ENCODE measurements around the gene PATJ. TPM values are rescaled to one million over a fixed set of nuclear protein-coding genes. Genes with fewer than 3 reads are reported as not detected.

The PATJ gene
- total and polyA plus RNA-seq, 2 of the 13 experiments (the other 11 are each of a cell fraction or from before 2014, with no cell fraction given): 6.2 to 16.8 TPM

DNA sequence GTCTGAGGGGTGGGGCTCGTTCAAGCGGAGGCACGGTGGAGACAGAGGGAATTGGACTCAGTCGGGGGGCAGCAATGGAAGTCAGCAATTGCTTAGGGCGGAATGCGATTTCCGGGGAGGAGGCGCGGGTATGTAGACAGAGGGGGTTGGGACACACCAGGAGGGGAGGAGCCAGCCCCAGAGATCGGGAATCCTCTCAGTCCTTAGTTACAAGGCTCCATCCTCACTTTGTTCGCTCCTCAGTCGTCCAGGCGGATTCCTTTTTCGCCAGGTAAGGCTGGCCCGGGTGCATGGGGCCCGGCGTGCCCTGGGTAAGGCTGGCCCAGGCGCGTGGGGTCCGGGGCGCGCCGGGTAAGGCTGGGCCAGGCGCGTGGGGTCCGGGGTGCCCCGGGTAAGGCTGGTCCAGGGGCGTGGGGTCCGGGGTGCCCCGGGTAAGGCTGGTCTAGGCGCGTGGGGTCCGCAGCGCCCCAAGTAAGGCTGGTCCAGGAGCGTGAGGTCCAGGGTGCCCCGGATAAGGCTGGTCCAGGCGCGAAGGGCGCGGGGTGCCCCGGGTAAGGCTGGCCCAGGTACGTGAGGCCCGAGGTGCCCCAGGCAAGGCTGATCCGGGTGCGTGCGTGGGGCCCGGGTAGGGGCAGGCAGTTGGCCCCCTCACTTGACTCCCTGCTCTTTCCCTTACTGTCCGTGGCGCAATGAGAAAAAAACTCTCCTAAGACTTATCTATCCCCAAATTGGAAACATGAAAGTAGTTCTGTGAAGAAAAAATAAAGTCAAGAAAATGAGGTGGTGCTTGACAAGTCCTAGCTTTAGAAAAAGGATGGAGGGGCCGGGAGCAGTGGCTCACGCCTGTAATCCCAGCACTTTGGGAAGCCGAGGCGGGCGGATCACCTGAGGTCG is 452.6 kb downstream of the PATJ start, which contains the start of gene L1TD1:
Gene L1TD1, plus strand, starts transcription at position 199 of the 894 bp plus-strand sequence. CDS start 11,780 bp downstream, outside the sequence.
- no peaks in the 10 kb centered on the region for H3K79me2 ChIP-seq (ENCODE audit: insufficient read depth, low read length)
- H3K4me1 ChIP-seq (ENCODE audit: insufficient read depth, low read length): peaks cover 31% of the 10 kb centered on the region
- no peak within 1 kb of the TSS for H3K9ac ChIP-seq (ENCODE audit: insufficient read depth, low read depth, low read length)
- ATAC-seq: no peak
- H4K20me1 ChIP-seq (ENCODE audit: insufficient read depth, low read length): no peaks in the 10 kb centered on the region
- in situ Hi-C loops (cut with HindIII; ENCODE audit: extremely low pct_ligation_motif_present, low pct_unique_long_range_greater_than_20kb): no loop called here
- no peak within 1 kb of the TSS for H3K4me3 ChIP-seq (replicated peaks in 1 of 3; ENCODE audit: insufficient read depth in 1 of 3, low read depth in 2 of 3, low read length in 3 of 3)
- H3K36me3 ChIP-seq (replicated peaks in 1 of 2; ENCODE audit: control insufficient read depth in 1 of 2, insufficient read depth in 2 of 2, low read length in 2 of 2): no peaks in the 10 kb centered on the region
- no peak within 1 kb of the TSS for H3K4me2 ChIP-seq (ENCODE audit: low read depth, low read length)
- CTCF ChIA-PET (ENCODE audit: low intra/inter-chr PET ratio, low total read pairs): no interaction called here
- no peak within 1 kb of the TSS for H3K27ac ChIP-seq (ENCODE audit: extremely low read length, insufficient read depth, low read length)
- WGBS (ENCODE audit: low lambda C conversion rate): 87% methylated on average over 55 of the region's 55 CpGs
- FAIRE-seq: no peak
- BruUV-seq (replicated peaks): no TSS peak
- TF ChIP-seq THAP11 (CRISPR knock-in tag; IDR thresholded peaks at IDR 0.05): no peak
- TF ChIP-seq CHD4 (IDR thresholded peaks at IDR 0.05; ENCODE audit: borderline replicate concordance, low read length): no peak
- no peak for TF ChIP-seq TEAD3 (CRISPR knock-in tag; optimal IDR thresholded peaks at IDR 0.05; ENCODE audit: borderline replicate concordance)
- TF ChIP-seq GPN1 (CRISPR knock-in tag; IDR thresholded peaks at IDR 0.05; ENCODE audit: borderline replicate concordance): no peak
- no peak for TF ChIP-seq ZFAT (CRISPR knock-in tag; conservative IDR thresholded peaks at IDR 0.05)
- TF ChIP-seq ZNF335 (CRISPR knock-in tag; IDR thresholded peaks at IDR 0.05): no peak
- TF ChIP-seq ONECUT2 (CRISPR knock-in tag; IDR thresholded peaks at IDR 0.05): no peak
- intact Hi-C loops (cut with micrococcal nuclease; ENCODE audit: unreplicated experiment): no loop called here
- H2AFZ ChIP-seq (ENCODE audit: low read length): no peak within 1 kb of the TSS
- H3K27me3 ChIP-seq (ENCODE audit: control insufficient read depth in 1 of 2, insufficient read depth in 2 of 2, low read length in 2 of 2): no peaks in the 10 kb centered on the region
- POLR2A ChIA-PET: no interaction called here
- H3K9me3 ChIP-seq (ENCODE audit: low read length): no peaks in the 10 kb centered on the region
- no peak for DNase-seq (ENCODE audit: low spot score)

GRCh38 chr1:62196086-62196690 is 453.9 kb downstream of the PATJ start:
- no peak overlapping the region for H3K4me3 ChIP-seq (replicated peaks in 1 of 3; ENCODE audit: insufficient read depth in 1 of 3, low read depth in 2 of 3, low read length in 3 of 3)
- in situ Hi-C loops (cut with HindIII; ENCODE audit: extremely low pct_ligation_motif_present, low pct_unique_long_range_greater_than_20kb) (no loop called here), intact Hi-C loops (cut with micrococcal nuclease; ENCODE audit: unreplicated experiment) (no loop called here)
- ATAC-seq (no peak), DNase-seq (ENCODE audit: low spot score) (no peak), FAIRE-seq (no peak)
- H3K9me3 ChIP-seq (ENCODE audit: low read length): no peaks in the 10 kb centered on the region
- H3K27ac ChIP-seq (ENCODE audit: extremely low read length, insufficient read depth, low read length): no peak overlapping the region
- no peak overlapping the region for H2AFZ ChIP-seq (ENCODE audit: low read length)
- CTCF ChIA-PET (ENCODE audit: low intra/inter-chr PET ratio, low total read pairs): no interaction called here
- H3K36me3 ChIP-seq (replicated peaks in 1 of 2; ENCODE audit: control insufficient read depth in 1 of 2, insufficient read depth in 2 of 2, low read length in 2 of 2): no peaks in the 10 kb centered on the region
- no peak overlapping the region for H3K4me2 ChIP-seq (ENCODE audit: low read depth, low read length)
- POLR2A ChIA-PET: no interaction called here
- H4K20me1 ChIP-seq (ENCODE audit: insufficient read depth, low read length): no peaks in the 10 kb centered on the region
- BruUV-seq (replicated peaks): no TSS peak
- no peaks in the 10 kb centered on the region for H3K79me2 ChIP-seq (ENCODE audit: insufficient read depth, low read length)
- 84% methylated on average over 17 of the region's 17 CpGs for WGBS (ENCODE audit: low lambda C conversion rate)
- H3K27me3 ChIP-seq (ENCODE audit: control insufficient read depth in 1 of 2, insufficient read depth in 2 of 2, low read length in 2 of 2): no peaks in the 10 kb centered on the region
- no peak overlapping the region for H3K9ac ChIP-seq (ENCODE audit: insufficient read depth, low read depth, low read length)
- peaks cover 24% of the 10 kb centered on the region for H3K4me1 ChIP-seq (ENCODE audit: insufficient read depth, low read length)
- TF ChIP-seq SRY (CRISPR knock-in tag; IDR thresholded peaks at IDR 0.05) (no peak), ZNF256 (CRISPR knock-in tag; conservative IDR thresholded peaks at IDR 0.05) (no peak), RAD21 (CRISPR knock-in tag; IDR thresholded peaks at IDR 0.05) (no peak), MEIS2 (CRISPR knock-in tag; IDR thresholded peaks at IDR 0.05) (no peak), CEBPB (IDR thresholded peaks at IDR 0.05; ENCODE audit: borderline replicate concordance, low read depth, low read length) (no peak), ATF4 (CRISPR knock-in tag; IDR thresholded peaks at IDR 0.05) (no peak), ZMYM3 (CRISPR knock-in tag; IDR thresholded peaks at IDR 0.05) (no peak), MXI1 (IDR thresholded peaks at IDR 0.05; ENCODE audit: borderline replicate concordance, low read depth, low read length) (no peak)
- TF ChIP-seq, protein P1, sequence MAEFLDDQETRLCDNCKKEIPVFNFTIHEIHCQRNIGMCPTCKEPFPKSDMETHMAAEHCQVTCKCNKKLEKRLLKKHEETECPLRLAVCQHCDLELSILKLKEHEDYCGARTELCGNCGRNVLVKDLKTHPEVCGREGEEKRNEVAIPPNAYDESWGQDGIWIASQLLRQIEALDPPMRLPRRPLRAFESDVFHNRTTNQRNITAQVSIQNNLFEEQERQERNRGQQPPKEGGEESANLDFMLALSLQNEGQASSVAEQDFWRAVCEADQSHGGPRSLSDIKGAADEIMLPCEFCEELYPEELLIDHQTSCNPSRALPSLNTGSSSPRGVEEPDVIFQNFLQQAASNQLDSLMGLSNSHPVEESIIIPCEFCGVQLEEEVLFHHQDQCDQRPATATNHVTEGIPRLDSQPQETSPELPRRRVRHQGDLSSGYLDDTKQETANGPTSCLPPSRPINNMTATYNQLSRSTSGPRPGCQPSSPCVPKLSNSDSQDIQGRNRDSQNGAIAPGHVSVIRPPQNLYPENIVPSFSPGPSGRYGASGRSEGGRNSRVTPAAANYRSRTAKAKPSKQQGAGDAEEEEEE (CRISPR knock-in tag; IDR thresholded peaks at IDR 0.05; ENCODE audit: borderline replicate concordance): no peak
